ENCODE data around the gene STK25. TPM values are rescaled to one million over a fixed set of nuclear protein-coding genes. Genes with fewer than 3 reads are reported as not detected.

Gene STK25
- total and polyA plus RNA-seq, 2 experiments from 2014 or later: 183 to 192 TPM

- no peaks in the 10 kb centered on the region for H3K79me2 ChIP-seq
- 91% methylated on average over 34 of the region's 34 CpGs for WGBS (ENCODE audit: low lambda C conversion rate, missing lambda C conversion rate)
- H2AFZ ChIP-seq: no peak overlapping the region
- H3K4me2 ChIP-seq: no peak overlapping the region
- DNase-seq (ENCODE audit: low spot score): no peak
- H3K4me1 ChIP-seq (ENCODE audit: insufficient read depth): no peaks in the 10 kb centered on the region
- no peaks in the 10 kb centered on the region for H3K9me2 ChIP-seq (replicated peaks; ENCODE audit: insufficient read depth)
- no peaks in the 10 kb centered on the region for H3K27me3 ChIP-seq
- no peak overlapping the region for H3K4me3 ChIP-seq
- H3K36me3 ChIP-seq (replicated peaks; ENCODE audit: insufficient read depth, low read depth): no peaks in the 10 kb centered on the region
- no peaks in the 10 kb centered on the region for H4K20me1 ChIP-seq (ENCODE audit: insufficient read depth, poor library complexity, severe bottlenecking)
- TF ChIP-seq CTCF (IDR thresholded peaks at IDR 0.05; ENCODE audit: poor library complexity) (no peak), EZH2 (IDR thresholded peaks at IDR 0.05; ENCODE audit: borderline replicate concordance) (no peak), EZH2phosphoT487 (IDR thresholded peaks at IDR 0.05; ENCODE audit: low read depth, severe bottlenecking, unreplicated experiment) (no peak)
- H3K27ac ChIP-seq: no peak overlapping the region
- H3K9me3 ChIP-seq (ENCODE audit: low read depth): no peaks in the 10 kb centered on the region
Measured at GRCh38 chr2:241495172-241496002, 13.0 kb downstream of the STK25 start.

- Histone ChIP-seq H3K79me2 (no peaks in the 10 kb centered on the region), H3K4me3 (no peak overlapping the region), H3K27ac (no peak overlapping the region), H3K27me3 (no peaks in the 10 kb centered on the region), H3K4me1 (ENCODE audit: insufficient read depth) (no peaks in the 10 kb centered on the region), H3K36me3 (replicated peaks; ENCODE audit: insufficient read depth, low read depth) (no peaks in the 10 kb centered on the region), H2AFZ (no peak overlapping the region), H3K4me2 (no peak overlapping the region), H3K9me3 (ENCODE audit: low read depth) (no peaks in the 10 kb centered on the region), H3K9me2 (replicated peaks; ENCODE audit: insufficient read depth) (no peaks in the 10 kb centered on the region), H4K20me1 (ENCODE audit: insufficient read depth, poor library complexity, severe bottlenecking) (no peaks in the 10 kb centered on the region)
- 90% methylated on average over 16 of the region's 16 CpGs for WGBS (ENCODE audit: low lambda C conversion rate, missing lambda C conversion rate)
- no peak for TF ChIP-seq EZH2 (IDR thresholded peaks at IDR 0.05; ENCODE audit: borderline replicate concordance)
- TF ChIP-seq CTCF (IDR thresholded peaks at IDR 0.05; ENCODE audit: poor library complexity): no peak
- TF ChIP-seq EZH2phosphoT487 (IDR thresholded peaks at IDR 0.05; ENCODE audit: low read depth, severe bottlenecking, unreplicated experiment): no peak
- no peak for DNase-seq (ENCODE audit: low spot score)
Measured at GRCh38 chr2:241494311-241494908, 14.0 kb downstream of the STK25 start.

- 98% methylated on average over 10 of the region's 10 CpGs for WGBS (ENCODE audit: low lambda C conversion rate, missing lambda C conversion rate)
Measured at GRCh38 chr2:241493092-241493491, 15.3 kb downstream of the STK25 start.

More at GRCh38 chr2:241493092-241493491, 15.3 kb downstream of the STK25 start:
- no peak for TF ChIP-seq EZH2phosphoT487 (IDR thresholded peaks at IDR 0.05; ENCODE audit: low read depth, severe bottlenecking, unreplicated experiment)
- TF ChIP-seq EZH2 (IDR thresholded peaks at IDR 0.05; ENCODE audit: borderline replicate concordance): no peak
- TF ChIP-seq CTCF (IDR thresholded peaks at IDR 0.05; ENCODE audit: poor library complexity): no peak
- Histone ChIP-seq H3K4me1 (ENCODE audit: insufficient read depth) (no peaks in the 10 kb centered on the region), H3K4me2 (no peak overlapping the region), H3K36me3 (replicated peaks; ENCODE audit: insufficient read depth, low read depth) (no peaks in the 10 kb centered on the region), H3K9me2 (replicated peaks; ENCODE audit: insufficient read depth) (no peaks in the 10 kb centered on the region), H3K4me3 (no peak overlapping the region), H3K79me2 (no peaks in the 10 kb centered on the region), H3K27me3 (no peaks in the 10 kb centered on the region), H3K27ac (no peak overlapping the region), H4K20me1 (ENCODE audit: insufficient read depth, poor library complexity, severe bottlenecking) (no peaks in the 10 kb centered on the region), H3K9me3 (ENCODE audit: low read depth) (no peaks in the 10 kb centered on the region), H2AFZ (no peak overlapping the region)
- no peak for DNase-seq (ENCODE audit: low spot score)
